PC-3 (cell line): Measurements from ENCODE around the gene FYN.

Experiments used
- EZH2phosphoT487 ChIP-seq: fragments of 300-600 bp; sonication (generic); IDR thresholded peaks from 2 replicates; pipeline ENCODE4 v1.6.1; 2018; ENCODE audit warnings: mild to moderate bottlenecking, antibody characterized with exemption, low read length, borderline replicate concordance
- TF ChIP-seq, protein P1 (sequence below): fragments of 300-600 bp; sonication (generic); conservative IDR thresholded peaks from 2 replicates; pipeline ENCODE4 v1.5.1; 2017; ENCODE audit warnings: antibody characterized with exemption, low read depth, mild to moderate bottlenecking, low read length

DNA sequence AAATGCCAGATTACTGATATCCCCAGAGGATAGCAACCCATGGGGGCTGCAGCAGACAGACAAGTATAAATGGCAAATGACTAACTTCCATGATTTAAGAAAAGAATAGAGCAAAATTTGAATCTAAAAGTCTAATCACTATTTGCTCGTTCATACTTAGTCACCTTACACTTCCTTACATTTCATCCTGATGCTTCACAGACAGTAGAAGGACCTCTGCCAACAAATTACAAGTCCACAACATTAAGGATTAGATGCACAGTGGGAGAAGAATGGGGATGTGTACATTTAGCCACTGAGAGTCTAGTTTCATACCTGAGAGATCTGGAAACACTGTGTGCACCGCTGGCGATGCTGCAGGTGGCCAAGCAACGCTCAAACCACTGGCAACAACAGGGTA, 72.4 kb downstream of the FYN start:
- TF ChIP-seq, protein P1, sequence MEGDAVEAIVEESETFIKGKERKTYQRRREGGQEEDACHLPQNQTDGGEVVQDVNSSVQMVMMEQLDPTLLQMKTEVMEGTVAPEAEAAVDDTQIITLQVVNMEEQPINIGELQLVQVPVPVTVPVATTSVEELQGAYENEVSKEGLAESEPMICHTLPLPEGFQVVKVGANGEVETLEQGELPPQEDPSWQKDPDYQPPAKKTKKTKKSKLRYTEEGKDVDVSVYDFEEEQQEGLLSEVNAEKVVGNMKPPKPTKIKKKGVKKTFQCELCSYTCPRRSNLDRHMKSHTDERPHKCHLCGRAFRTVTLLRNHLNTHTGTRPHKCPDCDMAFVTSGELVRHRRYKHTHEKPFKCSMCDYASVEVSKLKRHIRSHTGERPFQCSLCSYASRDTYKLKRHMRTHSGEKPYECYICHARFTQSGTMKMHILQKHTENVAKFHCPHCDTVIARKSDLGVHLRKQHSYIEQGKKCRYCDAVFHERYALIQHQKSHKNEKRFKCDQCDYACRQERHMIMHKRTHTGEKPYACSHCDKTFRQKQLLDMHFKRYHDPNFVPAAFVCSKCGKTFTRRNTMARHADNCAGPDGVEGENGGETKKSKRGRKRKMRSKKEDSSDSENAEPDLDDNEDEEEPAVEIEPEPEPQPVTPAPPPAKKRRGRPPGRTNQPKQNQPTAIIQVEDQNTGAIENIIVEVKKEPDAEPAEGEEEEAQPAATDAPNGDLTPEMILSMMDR = no peak
- TF ChIP-seq EZH2phosphoT487 = no peak
